ENCODE results near the gene SERPINB1.

SERPINB1 gene

DNA sequence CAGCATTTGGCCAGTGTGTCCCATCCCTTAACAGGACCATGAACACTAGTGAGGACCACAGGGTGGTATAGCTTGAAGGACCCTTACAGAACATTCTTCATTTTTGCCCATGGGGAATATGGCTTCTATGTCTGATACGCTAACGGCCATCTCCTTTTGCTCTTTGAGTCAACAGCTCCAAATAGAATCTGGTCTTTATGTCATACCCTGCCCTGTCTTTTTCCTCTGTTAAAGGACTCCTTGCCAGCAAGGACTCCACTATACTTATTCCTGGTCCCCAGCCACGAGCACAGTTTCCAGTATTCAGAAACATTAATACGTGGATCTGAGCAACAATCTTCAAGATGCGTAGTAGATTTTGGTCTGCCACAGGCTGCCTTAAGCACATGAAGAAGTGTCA lies 22.5 kb downstream of the SERPINB1 start:
- TF ChIP-seq, protein P1, sequence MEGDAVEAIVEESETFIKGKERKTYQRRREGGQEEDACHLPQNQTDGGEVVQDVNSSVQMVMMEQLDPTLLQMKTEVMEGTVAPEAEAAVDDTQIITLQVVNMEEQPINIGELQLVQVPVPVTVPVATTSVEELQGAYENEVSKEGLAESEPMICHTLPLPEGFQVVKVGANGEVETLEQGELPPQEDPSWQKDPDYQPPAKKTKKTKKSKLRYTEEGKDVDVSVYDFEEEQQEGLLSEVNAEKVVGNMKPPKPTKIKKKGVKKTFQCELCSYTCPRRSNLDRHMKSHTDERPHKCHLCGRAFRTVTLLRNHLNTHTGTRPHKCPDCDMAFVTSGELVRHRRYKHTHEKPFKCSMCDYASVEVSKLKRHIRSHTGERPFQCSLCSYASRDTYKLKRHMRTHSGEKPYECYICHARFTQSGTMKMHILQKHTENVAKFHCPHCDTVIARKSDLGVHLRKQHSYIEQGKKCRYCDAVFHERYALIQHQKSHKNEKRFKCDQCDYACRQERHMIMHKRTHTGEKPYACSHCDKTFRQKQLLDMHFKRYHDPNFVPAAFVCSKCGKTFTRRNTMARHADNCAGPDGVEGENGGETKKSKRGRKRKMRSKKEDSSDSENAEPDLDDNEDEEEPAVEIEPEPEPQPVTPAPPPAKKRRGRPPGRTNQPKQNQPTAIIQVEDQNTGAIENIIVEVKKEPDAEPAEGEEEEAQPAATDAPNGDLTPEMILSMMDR (IDR thresholded peaks at IDR 0.05; ENCODE audit: insufficient read depth, low read length, missing control alignments), result no peak
- DNase-seq (ENCODE audit: low read depth, low spot score), result no peak
- H3K4me3 ChIP-seq (ENCODE audit: low read depth, low read length), result no peak overlapping the region
- ChIA-PET CTCF (interaction anchor here (0.9 to 2.6 kb wide), 4 partner anchors 21 to 133 kb away, joined by 3 to 12 read pairs (median 4); no protein-coding TSS in a partner anchor), POLR2A (no interaction called here)

DNA sequence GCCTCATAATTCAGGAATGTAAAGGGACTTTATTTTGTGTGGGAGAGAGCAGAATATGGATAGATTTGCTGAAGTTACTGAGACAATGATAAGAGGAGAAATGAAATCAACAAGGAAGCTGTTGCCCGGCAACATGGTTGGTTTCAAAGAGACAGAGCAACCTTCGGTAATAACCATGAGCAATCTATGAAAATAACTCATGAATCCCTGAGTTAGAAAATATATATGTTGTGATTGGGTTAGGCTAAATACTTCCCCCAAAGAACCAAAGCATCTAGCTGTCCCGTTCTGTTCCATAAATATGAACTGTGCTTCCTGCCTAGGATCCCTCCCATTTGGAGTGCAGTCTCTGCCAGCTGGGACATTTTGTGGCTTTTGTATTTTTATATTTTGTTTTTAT lies 23.1 kb downstream of the SERPINB1 start:
- CTCF ChIA-PET, result interaction anchor here (0.9 to 2.6 kb wide), 6 partner anchors 9 to 1222 kb away, joined by 3 to 12 read pairs (median 4); no protein-coding TSS in a partner anchor
- POLR2A ChIA-PET, result no interaction called here
- no peak overlapping the region for H3K4me3 ChIP-seq (ENCODE audit: low read depth, low read length)
- no peak for DNase-seq (ENCODE audit: low read depth, low spot score)
- TF ChIP-seq, protein P1 (IDR thresholded peaks at IDR 0.05; ENCODE audit: insufficient read depth, low read length, missing control alignments), result no peak

DNA sequence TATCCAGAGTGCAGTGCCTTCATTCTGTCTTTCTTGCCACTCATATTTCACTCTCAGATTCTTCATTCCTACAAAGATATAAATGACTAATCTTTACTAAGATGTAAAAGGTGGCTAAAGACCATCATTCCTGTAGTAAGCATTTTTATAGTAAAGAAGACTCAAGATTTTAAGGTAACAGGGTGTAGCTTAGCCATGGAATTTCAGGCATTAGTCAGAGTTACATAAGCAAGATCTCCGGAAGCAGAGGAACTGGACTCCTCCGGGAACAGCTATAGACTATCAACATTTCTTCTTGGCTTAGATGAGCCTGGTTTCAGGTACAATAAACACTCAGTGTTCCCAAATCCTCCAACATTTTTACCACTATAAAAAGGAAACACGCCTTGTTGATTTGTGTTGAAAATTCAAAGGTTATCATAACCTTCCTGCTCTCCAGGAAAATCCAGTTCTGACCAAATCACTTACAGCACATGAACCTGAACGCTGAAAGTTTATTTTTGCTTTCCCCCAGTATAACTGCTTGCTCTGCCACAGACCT lies 23.7 kb downstream of the SERPINB1 start:
- no peak overlapping the region for H3K4me3 ChIP-seq (ENCODE audit: low read depth, low read length)
- no peak for DNase-seq (ENCODE audit: low read depth, low spot score)
- CTCF ChIA-PET, result interaction anchor here (1.0 to 2.6 kb wide), 6 partner anchors 9 to 1222 kb away, joined by 3 to 12 read pairs (median 4); no protein-coding TSS in a partner anchor
- TF ChIP-seq, protein P1 (IDR thresholded peaks at IDR 0.05; ENCODE audit: insufficient read depth, low read length, missing control alignments), result no peak
- POLR2A ChIA-PET, result no interaction called here

DNA sequence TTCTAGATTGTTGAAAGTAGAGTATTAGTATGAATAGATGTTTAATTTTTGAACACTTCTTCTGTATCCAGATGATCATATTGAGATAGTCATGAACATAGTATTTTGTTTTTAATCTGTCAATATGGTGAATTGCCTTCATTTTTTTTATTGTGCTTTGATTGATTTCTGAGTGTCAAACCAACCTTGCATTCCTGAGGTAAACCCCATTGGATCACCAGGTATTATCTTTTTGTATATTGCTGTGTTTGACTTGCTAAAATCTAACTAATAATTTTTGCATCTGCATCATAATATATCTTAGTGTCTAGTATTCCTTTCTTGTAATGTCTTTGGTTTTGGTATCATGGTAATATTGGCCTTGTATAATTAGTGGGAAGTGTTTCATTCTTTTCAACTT lies 25.5 kb downstream of the SERPINB1 start:
- CTCF ChIA-PET, result interaction anchor here (1.1 to 1.7 kb wide), 2 partner anchors 25 to 136 kb away, joined by 4 to 5 read pairs; no protein-coding TSS in a partner anchor

DNA sequence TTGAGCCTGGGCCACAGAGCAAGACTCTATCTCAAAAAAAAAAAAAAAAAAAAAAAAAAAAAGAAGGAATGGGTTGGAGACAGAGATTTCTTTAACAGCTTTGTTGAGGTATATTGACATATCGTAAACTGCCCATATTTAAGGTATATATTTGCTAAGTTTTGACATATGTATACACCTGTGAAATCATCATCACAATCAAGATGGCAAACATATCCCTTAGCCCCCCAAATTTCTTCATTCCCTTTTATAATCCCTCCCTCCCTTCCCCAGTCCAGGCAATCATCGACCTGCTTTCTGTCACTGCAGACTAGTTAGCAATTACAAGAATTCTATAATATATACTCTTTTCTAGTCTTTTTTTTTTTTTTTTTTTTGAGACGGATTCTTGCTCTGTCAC lies 29.0 kb downstream of the SERPINB1 start:
- CTCF ChIA-PET, result interaction anchor here (0.9 kb wide), 1 partner anchor 21 kb away, joined by 4 read pairs; no protein-coding TSS in a partner anchor
- no peak for DNase-seq (ENCODE audit: low read depth, low spot score)
- POLR2A ChIA-PET, result interaction anchor here (0.7 kb wide), 1 partner anchor 14 kb away, joined by 5 read pairs; no protein-coding TSS in a partner anchor
- H3K4me3 ChIP-seq (ENCODE audit: low read depth, low read length), result no peak overlapping the region
- TF ChIP-seq, protein P1 (IDR thresholded peaks at IDR 0.05; ENCODE audit: insufficient read depth, low read length, missing control alignments), result no peak

More for the DNA sequence above, 25.5 kb downstream of the SERPINB1 start:
- DNase-seq (ENCODE audit: low read depth, low spot score), result no peak
- POLR2A ChIA-PET, result no interaction called here
- TF ChIP-seq, protein P1 (IDR thresholded peaks at IDR 0.05; ENCODE audit: insufficient read depth, low read length, missing control alignments), result no peak
- H3K4me3 ChIP-seq (ENCODE audit: low read depth, low read length), result no peak overlapping the region

DNA sequence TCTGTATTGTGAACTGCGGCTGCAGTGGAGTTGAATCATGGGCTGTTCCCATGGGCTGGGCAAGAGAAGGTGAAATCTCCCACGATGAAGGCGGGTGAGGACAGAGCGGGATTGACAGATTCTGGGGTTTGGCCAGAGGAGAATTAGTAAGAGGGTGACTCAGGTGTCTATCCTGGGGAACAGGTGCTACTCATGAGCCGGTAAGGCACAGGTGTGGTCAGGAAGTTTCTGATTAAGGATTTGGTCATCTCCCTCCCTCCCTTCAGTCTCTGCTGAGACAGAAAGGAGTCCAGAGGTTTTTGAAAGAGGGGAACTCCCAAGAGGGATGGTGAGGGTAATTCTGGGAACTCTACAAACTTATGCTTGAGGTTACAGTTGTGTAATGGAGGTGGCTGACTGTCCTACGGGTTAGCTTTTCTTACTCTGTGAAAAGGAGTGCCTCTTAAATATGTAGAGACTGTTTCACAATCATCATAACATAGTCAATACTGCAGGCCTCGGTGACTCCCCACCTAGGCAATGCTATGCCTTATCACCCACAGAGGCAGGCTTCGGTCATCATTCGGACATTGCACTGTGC lies 31.5 kb downstream of the SERPINB1 start:
- POLR2A ChIA-PET, result interaction anchor here (0.6 kb wide), 1 partner anchor 406 kb away, joined by 4 read pairs; no protein-coding TSS in a partner anchor
- CTCF ChIA-PET, result no interaction called here

More for the DNA sequence above, 31.5 kb downstream of the SERPINB1 start:
- TF ChIP-seq, protein P1 (IDR thresholded peaks at IDR 0.05; ENCODE audit: insufficient read depth, low read length, missing control alignments), result no peak
- no peak for DNase-seq (ENCODE audit: low read depth, low spot score)
- H3K4me3 ChIP-seq (ENCODE audit: low read depth, low read length), result no peak overlapping the region
